ENCODE results near the gene ABHD12.

The ABHD12 gene

DNA sequence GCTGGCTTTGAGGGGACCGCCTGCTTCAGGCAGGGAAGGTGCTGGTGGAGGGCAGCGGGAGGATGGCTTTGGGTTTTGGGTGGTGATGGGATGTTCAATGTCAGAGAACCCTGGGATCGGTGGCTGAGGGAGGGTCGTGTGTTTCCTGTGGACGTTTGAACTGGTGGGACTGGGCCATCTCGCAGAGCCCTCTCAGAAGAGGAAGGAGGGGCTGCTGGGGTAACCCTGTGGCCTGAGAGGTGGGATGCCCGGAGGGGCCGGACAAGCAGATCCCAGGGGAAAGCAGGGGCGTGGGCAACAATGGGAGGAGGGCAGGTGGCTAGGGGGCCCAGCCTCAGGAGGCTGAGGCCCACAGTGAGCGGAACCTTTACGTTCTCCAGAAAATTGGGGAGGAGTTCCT lies 107.8 kb downstream of the ABHD12 start:
- peaks cover 42 to 96% of the 10 kb centered on the region in 2 donors for H3K36me3 ChIP-seq (ENCODE audit: control insufficient read depth in 1 of 2, insufficient read depth in 2 of 2, low read length in 2 of 2)
- no peak overlapping the region for H3K27ac ChIP-seq (ENCODE audit: low read length)
- peaks cover 0 to 4% of the 10 kb centered on the region in 2 donors for H3K4me1 ChIP-seq (ENCODE audit: control insufficient read depth in 1 of 2, insufficient read depth in 2 of 2, low read length in 2 of 2)
- H3K27me3 ChIP-seq (ENCODE audit: low read depth, low read length): no peaks in the 10 kb centered on the region
- no peaks in the 10 kb centered on the region for H3K9me3 ChIP-seq (ENCODE audit: control insufficient read depth in 1 of 2, low read length in 2 of 2)
- H3K4me3 ChIP-seq (ENCODE audit: low read depth in 1 of 2, low read length in 2 of 2): no peak overlapping the region

DNA sequence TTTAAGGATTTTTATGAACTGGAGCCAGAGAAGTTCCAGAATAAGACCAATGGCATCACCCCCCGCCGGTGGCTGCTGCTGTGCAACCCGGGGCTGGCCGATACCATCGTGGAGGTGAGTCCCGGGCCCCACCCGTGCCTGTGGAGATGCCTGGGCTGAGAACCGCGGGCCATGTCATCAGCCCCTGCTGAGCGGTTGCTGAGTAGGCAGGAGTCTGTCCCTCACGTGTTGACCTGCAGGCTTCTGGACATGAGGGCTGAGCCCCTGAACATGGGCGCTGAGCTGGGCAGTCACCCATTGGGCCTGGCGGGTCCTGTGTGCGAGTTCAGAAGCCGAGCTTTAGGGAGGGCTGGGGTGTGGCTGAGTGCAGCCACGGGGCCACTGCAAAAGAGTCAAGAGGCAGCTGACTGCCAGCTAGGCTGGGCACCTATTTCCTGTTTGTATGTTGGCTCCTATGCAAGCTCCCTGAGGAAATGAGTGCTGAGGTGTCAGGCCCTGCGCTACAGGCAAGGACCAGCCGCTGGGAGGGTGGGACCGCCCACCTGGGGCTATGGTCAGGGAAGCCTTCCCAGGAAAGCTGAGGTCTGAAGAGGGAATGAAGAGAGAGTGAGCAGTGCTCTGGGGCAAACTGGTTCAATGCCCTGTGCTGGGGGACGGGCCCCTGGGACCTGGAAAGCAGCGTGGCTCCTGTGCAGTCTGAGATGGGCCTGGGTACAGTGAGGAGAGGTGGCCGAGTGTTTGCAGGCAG lies 108.4 kb downstream of the ABHD12 start:
- H3K36me3 ChIP-seq (ENCODE audit: control insufficient read depth in 1 of 2, insufficient read depth in 2 of 2, low read length in 2 of 2): peaks cover 48 to 96% of the 10 kb centered on the region in 2 donors

DNA sequence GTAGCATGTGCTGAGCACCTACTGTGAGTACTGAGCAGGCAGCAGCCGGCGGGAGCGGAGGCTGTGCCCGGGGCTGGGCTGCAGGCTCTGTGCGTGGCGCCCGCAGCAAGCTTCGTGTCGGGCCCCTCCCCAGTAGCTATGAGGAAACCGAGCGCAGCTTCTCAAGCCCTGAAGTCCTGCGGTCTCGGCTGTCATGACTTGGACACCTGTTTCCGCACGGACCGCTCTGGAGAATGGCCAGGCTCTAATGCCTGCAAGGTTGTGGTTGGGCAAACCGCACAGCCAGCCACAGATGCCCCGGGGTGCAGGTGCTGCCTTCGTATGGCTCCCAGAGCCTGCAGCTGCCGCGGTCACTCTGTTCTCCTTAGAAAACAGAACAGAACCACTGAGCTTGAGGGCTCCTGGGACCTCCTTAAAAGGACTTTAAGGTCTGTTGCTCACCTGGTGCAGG lies 109.1 kb downstream of the ABHD12 start:
- no peak overlapping the region for H3K27ac ChIP-seq (ENCODE audit: low read length)
- H3K36me3 ChIP-seq (ENCODE audit: control insufficient read depth in 1 of 2, insufficient read depth in 2 of 2, low read length in 2 of 2): peaks cover 48 to 96% of the 10 kb centered on the region in 2 donors

More for the DNA sequence above, 108.4 kb downstream of the ABHD12 start:
- no peaks in the 10 kb centered on the region for H3K27me3 ChIP-seq (ENCODE audit: low read depth, low read length)
- peaks cover 0 to 4% of the 10 kb centered on the region in 2 donors for H3K4me1 ChIP-seq (ENCODE audit: control insufficient read depth in 1 of 2, insufficient read depth in 2 of 2, low read length in 2 of 2)
- H3K4me3 ChIP-seq (ENCODE audit: low read depth in 1 of 2, low read length in 2 of 2): no peak overlapping the region
- no peak overlapping the region for H3K27ac ChIP-seq (ENCODE audit: low read length)
- H3K9me3 ChIP-seq (ENCODE audit: control insufficient read depth in 1 of 2, low read length in 2 of 2): no peaks in the 10 kb centered on the region

DNA sequence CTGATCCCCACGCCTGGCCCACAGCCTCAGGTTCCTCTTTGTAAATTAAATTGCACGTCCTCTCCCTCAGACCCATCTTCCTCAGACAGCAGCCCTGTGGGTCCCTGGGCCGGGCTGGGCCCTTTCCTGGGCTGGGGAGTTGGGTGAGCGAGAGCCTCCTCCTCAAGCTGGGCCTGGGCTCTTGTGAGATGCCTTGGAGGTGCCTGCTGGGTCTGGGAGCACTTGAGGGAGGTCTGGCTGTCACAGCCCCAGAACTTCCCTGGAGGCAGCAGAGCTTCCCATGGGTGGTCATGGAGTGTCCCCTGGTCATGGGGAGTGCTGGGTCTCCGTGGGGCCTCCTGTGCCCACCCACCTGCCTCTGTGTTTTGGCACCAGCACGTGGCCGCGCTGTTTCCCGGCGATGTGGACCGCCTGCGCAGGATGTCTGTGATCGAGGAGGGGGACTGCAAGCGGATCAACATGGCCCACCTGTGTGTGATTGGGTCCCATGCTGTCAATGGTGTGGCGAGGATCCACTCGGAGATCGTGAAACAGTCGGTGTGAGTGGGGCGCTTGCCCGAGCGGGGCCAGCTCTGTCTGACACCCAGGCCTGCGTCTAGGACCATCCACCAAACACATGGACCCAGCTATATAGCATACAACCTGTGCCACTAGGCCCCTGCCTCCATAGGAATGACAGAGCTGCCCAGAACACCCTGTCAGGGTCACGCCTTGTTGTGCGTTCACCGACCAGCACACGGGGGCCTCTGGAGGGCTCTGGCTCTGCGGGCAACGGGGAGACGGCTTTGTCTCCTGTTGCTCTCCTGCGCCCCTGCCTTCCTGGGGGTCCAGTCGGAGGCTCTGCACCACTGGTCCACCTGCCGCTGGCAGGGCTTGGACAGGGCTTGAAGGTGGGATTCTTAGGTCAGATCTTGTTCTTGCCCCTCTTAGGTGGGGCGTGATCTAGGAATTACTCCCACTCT lies 109.8 kb downstream of the ABHD12 start:
- H3K27ac ChIP-seq (ENCODE audit: low read length): no peak overlapping the region

More for the DNA sequence above, 109.1 kb downstream of the ABHD12 start:
- no peaks in the 10 kb centered on the region for H3K9me3 ChIP-seq (ENCODE audit: control insufficient read depth in 1 of 2, low read length in 2 of 2)
- H3K27me3 ChIP-seq (ENCODE audit: low read depth, low read length): no peaks in the 10 kb centered on the region
- no peak overlapping the region for H3K4me3 ChIP-seq (ENCODE audit: low read depth in 1 of 2, low read length in 2 of 2)
- H3K4me1 ChIP-seq (ENCODE audit: control insufficient read depth in 1 of 2, insufficient read depth in 2 of 2, low read length in 2 of 2): peaks cover 0 to 4% of the 10 kb centered on the region in 2 donors

DNA sequence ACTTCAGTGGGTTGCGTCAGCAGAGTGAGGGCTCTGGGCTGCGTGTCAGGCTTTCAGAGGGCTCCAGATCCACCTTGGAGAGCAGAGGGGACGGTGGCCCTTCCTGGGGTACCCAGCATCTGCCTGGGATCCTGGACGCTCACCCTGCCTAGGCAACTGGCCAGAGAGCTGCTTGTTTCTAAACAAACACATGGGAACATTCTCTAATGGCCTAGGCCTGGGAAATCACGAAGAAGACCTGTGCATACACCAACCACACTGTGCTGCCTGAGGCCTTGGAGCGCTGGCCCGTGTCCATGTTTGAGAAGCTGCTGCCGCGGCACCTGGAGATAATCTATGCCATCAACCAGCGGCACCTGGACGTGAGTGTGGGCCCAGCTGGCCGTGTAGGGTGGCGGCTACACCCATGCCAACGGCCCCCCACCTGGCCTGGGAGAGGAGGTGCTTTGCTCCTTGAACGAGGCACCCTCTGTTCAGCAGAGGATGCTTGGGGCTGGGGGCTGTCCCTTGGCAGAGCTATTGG lies 110.5 kb downstream of the ABHD12 start:
- peaks cover 0 to 4% of the 10 kb centered on the region in 2 donors for H3K4me1 ChIP-seq (ENCODE audit: control insufficient read depth in 1 of 2, insufficient read depth in 2 of 2, low read length in 2 of 2)
- H3K27me3 ChIP-seq (ENCODE audit: low read depth, low read length): no peaks in the 10 kb centered on the region
- H3K9me3 ChIP-seq (ENCODE audit: control insufficient read depth in 1 of 2, low read length in 2 of 2): no peaks in the 10 kb centered on the region
- peaks cover 35 to 88% of the 10 kb centered on the region in 2 donors for H3K36me3 ChIP-seq (ENCODE audit: control insufficient read depth in 1 of 2, insufficient read depth in 2 of 2, low read length in 2 of 2)
- H3K27ac ChIP-seq (ENCODE audit: low read length): no peak overlapping the region
- no peak overlapping the region for H3K4me3 ChIP-seq (ENCODE audit: low read depth in 1 of 2, low read length in 2 of 2)

More for the DNA sequence above, 109.8 kb downstream of the ABHD12 start:
- Histone ChIP-seq H3K4me1 (ENCODE audit: control insufficient read depth in 1 of 2, insufficient read depth in 2 of 2, low read length in 2 of 2) (peaks cover 0 to 4% of the 10 kb centered on the region in 2 donors), H3K9me3 (ENCODE audit: control insufficient read depth in 1 of 2, low read length in 2 of 2) (no peaks in the 10 kb centered on the region), H3K27me3 (ENCODE audit: low read depth, low read length) (no peaks in the 10 kb centered on the region), H3K4me3 (ENCODE audit: low read depth in 1 of 2, low read length in 2 of 2) (no peak overlapping the region), H3K36me3 (ENCODE audit: control insufficient read depth in 1 of 2, insufficient read depth in 2 of 2, low read length in 2 of 2) (peaks cover 42 to 92% of the 10 kb centered on the region in 2 donors)

DNA sequence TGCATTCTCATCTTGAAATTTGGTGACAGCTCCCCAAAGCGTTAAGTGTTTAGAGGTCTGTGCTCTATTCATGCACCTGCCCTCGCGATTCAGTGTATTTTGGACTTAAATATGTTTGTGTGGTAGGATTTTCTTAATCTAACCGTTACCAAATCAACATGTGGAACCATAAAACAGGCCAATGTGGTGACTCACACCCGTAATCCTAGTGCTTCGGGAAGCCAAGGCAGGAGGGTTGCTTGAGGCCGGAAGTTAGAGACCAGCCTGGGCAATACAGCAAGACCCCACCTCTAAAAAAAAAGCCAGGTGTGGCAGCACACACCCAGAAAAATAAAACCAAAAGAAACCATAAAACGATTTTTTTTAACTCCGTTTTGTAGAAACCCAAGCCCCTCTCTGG lies 111.2 kb downstream of the ABHD12 start:
- Histone ChIP-seq H3K9me3 (ENCODE audit: control insufficient read depth in 1 of 2, low read length in 2 of 2) (no peaks in the 10 kb centered on the region), H3K27me3 (ENCODE audit: low read depth, low read length) (no peaks in the 10 kb centered on the region), H3K36me3 (ENCODE audit: control insufficient read depth in 1 of 2, insufficient read depth in 2 of 2, low read length in 2 of 2) (peaks cover 30 to 89% of the 10 kb centered on the region in 2 donors), H3K4me3 (ENCODE audit: low read depth in 1 of 2, low read length in 2 of 2) (no peak overlapping the region), H3K4me1 (ENCODE audit: control insufficient read depth in 1 of 2, insufficient read depth in 2 of 2, low read length in 2 of 2) (peaks cover 0 to 4% of the 10 kb centered on the region in 2 donors), H3K27ac (ENCODE audit: low read length) (no peak overlapping the region)

DNA sequence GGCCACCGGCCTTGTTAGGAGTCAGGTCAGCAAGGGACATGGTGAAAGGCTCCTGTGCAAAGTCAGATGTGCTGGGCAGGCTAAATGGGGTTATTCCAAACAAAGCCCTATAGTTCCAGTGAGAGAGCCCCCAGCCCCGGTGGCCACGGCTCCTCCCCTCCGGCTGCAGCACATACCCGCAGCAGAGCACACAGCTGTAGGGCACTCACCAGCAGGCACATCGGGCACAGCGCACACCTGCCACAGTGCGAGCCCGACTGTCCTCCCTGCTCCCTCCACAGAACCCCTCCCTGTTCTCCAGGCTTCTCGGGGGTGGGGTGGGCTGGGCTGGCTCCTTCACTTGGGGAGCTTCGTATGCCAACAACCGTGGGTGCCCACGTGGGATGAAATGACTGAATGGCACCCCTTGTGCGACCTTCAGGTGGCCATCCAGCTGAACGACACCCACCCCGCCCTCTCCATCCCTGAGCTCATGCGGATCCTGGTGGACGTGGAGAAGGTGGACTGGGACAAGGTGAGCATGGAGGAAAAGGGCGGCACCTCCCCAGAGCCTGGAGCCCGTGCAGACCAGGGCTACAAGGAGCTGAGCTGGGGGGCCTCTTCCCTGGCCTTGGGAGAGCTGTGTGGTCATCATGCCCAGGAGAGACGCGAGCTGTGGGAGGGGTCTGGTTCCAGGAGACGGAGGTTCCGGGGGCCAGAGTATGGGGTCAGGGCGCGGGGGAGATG lies 111.8 kb downstream of the ABHD12 start:
- H3K36me3 ChIP-seq (ENCODE audit: control insufficient read depth in 1 of 2, insufficient read depth in 2 of 2, low read length in 2 of 2): peaks cover 30 to 85% of the 10 kb centered on the region in 2 donors
- H3K27me3 ChIP-seq (ENCODE audit: low read depth, low read length): no peaks in the 10 kb centered on the region
- no peaks in the 10 kb centered on the region for H3K9me3 ChIP-seq (ENCODE audit: control insufficient read depth in 1 of 2, low read length in 2 of 2)
- no peak overlapping the region for H3K4me3 ChIP-seq (ENCODE audit: low read depth in 1 of 2, low read length in 2 of 2)
- peaks cover 0 to 4% of the 10 kb centered on the region in 2 donors for H3K4me1 ChIP-seq (ENCODE audit: control insufficient read depth in 1 of 2, insufficient read depth in 2 of 2, low read length in 2 of 2)
- no peak overlapping the region for H3K27ac ChIP-seq (ENCODE audit: low read length)

DNA sequence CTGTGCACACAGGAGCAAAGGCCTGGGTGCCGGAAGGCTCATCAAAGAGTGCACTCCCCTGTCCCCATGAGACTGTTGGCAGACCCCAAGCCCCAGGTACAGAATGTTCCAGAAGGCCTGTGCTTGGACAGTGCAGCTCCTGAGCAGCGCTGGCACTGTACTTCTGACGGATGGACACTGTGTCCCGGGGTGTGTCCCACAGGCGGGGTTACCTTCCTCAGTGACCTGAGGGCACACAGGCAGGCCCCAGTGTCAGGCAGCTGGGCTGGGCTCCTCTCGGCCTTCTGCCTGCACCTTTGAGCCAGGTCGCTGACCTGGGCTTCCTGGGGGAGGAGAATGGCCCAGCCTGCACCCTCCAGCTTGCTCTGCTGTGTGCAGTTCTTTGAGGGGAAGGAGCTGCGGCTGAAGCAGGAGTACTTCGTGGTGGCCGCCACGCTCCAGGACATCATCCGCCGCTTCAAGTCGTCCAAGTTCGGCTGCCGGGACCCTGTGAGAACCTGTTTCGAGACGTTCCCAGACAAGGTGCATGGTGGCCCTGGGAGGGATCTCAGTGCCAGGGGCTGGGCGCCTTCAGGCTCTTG lies 112.6 kb downstream of the ABHD12 start:
- no peaks in the 10 kb centered on the region for H3K9me3 ChIP-seq (ENCODE audit: control insufficient read depth in 1 of 2, low read length in 2 of 2)
- peaks cover 0 to 4% of the 10 kb centered on the region in 2 donors for H3K4me1 ChIP-seq (ENCODE audit: control insufficient read depth in 1 of 2, insufficient read depth in 2 of 2, low read length in 2 of 2)
- H3K4me3 ChIP-seq (ENCODE audit: low read depth in 1 of 2, low read length in 2 of 2): no peak overlapping the region
- H3K27me3 ChIP-seq (ENCODE audit: low read depth, low read length): no peaks in the 10 kb centered on the region
- peaks cover 30 to 84% of the 10 kb centered on the region in 2 donors for H3K36me3 ChIP-seq (ENCODE audit: control insufficient read depth in 1 of 2, insufficient read depth in 2 of 2, low read length in 2 of 2)
- no peak overlapping the region for H3K27ac ChIP-seq (ENCODE audit: low read length)

DNA sequence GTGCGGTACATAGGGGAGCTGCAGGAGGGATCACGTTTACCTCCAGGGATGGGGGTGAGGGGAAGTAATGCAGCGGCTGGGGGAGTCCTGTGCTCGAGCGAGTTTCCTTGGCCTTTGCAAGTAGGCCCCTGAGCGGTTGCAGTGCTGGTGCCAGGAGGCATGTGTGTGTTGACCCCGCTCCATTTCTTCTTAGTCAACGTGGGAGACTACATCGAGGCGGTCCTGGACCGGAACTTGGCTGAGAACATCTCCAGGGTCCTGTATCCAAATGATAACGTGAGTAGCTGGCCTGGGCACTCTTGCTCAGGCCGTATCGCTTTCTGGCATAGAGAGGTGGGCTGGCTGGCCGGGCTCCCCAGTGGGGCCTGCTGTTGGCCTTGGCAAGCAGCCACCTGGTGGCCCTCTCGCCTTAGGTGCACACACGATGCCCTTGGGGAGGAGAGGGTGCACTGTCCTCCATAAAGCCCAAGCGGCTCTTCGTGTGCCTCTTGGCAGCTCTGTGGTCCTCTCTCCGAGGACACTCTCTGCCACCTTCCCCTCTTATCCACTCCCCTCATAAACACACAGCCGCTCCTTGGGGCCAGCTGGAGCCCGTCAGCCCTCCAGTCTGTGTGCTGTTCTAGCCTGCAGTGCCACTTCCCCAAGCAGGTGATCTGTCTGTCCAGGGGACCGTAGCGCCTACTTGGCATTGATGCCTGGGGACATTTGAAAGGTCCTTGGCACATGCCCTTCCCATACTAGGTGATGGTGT lies 113.4 kb downstream of the ABHD12 start:
- H3K36me3 ChIP-seq (ENCODE audit: control insufficient read depth in 1 of 2, insufficient read depth in 2 of 2, low read length in 2 of 2): peaks cover 38 to 84% of the 10 kb centered on the region in 2 donors
- no peaks in the 10 kb centered on the region for H3K9me3 ChIP-seq (ENCODE audit: control insufficient read depth in 1 of 2, low read length in 2 of 2)
- H3K27ac ChIP-seq (ENCODE audit: low read length): no peak overlapping the region
- peaks cover 0 to 4% of the 10 kb centered on the region in 2 donors for H3K4me1 ChIP-seq (ENCODE audit: control insufficient read depth in 1 of 2, insufficient read depth in 2 of 2, low read length in 2 of 2)
- no peaks in the 10 kb centered on the region for H3K27me3 ChIP-seq (ENCODE audit: low read depth, low read length)
- H3K4me3 ChIP-seq (ENCODE audit: low read depth in 1 of 2, low read length in 2 of 2): no peak overlapping the region

DNA sequence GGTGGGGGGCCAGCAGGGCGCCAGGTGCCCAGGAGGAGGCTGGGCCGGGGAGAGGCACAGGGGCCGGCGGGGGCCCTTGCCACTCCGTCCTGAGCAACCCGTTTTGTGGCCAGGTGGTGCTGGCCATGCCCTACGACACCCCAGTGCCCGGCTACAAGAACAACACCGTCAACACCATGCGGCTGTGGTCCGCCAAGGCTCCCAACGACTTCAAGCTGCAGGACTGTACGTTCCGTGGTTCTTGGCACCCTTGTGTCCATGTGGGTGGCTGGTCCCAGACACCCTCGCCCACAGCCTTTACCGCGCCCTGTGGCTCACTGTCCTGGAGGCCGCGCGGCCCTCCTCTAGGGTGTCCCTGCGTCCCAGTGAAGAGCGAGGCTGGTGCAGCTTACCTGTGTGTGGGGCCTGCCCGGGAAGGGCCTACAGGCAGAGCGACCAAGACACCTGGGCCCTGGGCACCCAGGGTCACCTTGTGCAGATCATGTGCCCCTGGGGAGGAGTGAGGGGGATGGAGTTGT lies 114.0 kb downstream of the ABHD12 start:
- no peaks in the 10 kb centered on the region for H3K9me3 ChIP-seq (ENCODE audit: control insufficient read depth in 1 of 2, low read length in 2 of 2)
- no peak overlapping the region for H3K27ac ChIP-seq (ENCODE audit: low read length)
- H3K4me3 ChIP-seq (ENCODE audit: low read depth in 1 of 2, low read length in 2 of 2): no peak overlapping the region
- H3K36me3 ChIP-seq (ENCODE audit: control insufficient read depth in 1 of 2, insufficient read depth in 2 of 2, low read length in 2 of 2): peaks cover 44 to 84% of the 10 kb centered on the region in 2 donors
- H3K27me3 ChIP-seq (ENCODE audit: low read depth, low read length): no peaks in the 10 kb centered on the region
- peaks cover 0 to 4% of the 10 kb centered on the region in 2 donors for H3K4me1 ChIP-seq (ENCODE audit: control insufficient read depth in 1 of 2, insufficient read depth in 2 of 2, low read length in 2 of 2)
